Neural cell (in vitro differentiated cells): ENCODE measurements around the gene KLK6. TPM values are rescaled to one million over a fixed set of nuclear protein-coding genes. Genes with fewer than 3 reads are reported as not detected.
"Not testable (repeated sequence)": the region's sequence is repeated elsewhere in the genome, so short reads cannot be mapped to it uniquely, and the experiment has no call there.

Source experiments
- H2AFZ ChIP-seq: fragments of 200-600, 300-800 bp; sonication (generic), shearing (Covaris generic); 2 replicates; pipeline ENCODE4 v1.6.0; 2014; ENCODE audit warnings: low read depth, mild to moderate bottlenecking, antibody characterized with exemption, low read length, moderate library complexity
- H3F3A ChIP-seq: fragments of 200-600 bp; shearing (Covaris generic); 2 replicates; pipeline ENCODE4 v1.6.1; 2016; ENCODE audit warnings: mild to moderate bottlenecking, moderate library complexity, mixed read lengths, antibody characterized with exemption, low read length; ENCODE audit not compliant: insufficient read depth, poor library complexity, severe bottlenecking
- H3K27ac ChIP-seq: fragments of 200-600, 300-800 bp; sonication (generic), shearing (Covaris generic); 2 replicates; pipeline ENCODE4 v1.5.1; 2014; ENCODE audit warnings: mild to moderate bottlenecking, low read length, moderate library complexity
- H3K27me3 ChIP-seq: fragments of 300-800, 200-600 bp; sonication (generic), shearing (Covaris generic); 2 replicates; pipeline ENCODE4 v1.6.0; 2014; ENCODE audit warnings: mild to moderate bottlenecking, low read depth, low read length, moderate library complexity; ENCODE audit not compliant: insufficient read depth
- H3K36me3 ChIP-seq: fragments of 300-800, 200-600 bp; sonication (generic), shearing (Covaris generic); 2 replicates; pipeline ENCODE4 v1.5.1; 2014; ENCODE audit warnings: mild to moderate bottlenecking, antibody characterized with exemption, low read length, moderate library complexity; ENCODE audit not compliant: insufficient read depth
- H3K4me2 ChIP-seq: fragments of 300-800, 200-600 bp; sonication (generic), shearing (Covaris generic); 2 replicates; pipeline ENCODE4 v1.6.0; 2014; ENCODE audit warnings: mild to moderate bottlenecking, low read length
- H3K4me3 ChIP-seq: fragments of 300-800, 200-600 bp; sonication (generic), shearing (Covaris generic); 2 replicates; pipeline ENCODE4 v1.5.1; 2014; ENCODE audit warnings: mild to moderate bottlenecking, low read length, moderate library complexity
- H3K79me2 ChIP-seq: fragments of 200-600 bp; shearing (Covaris generic); replicated peaks from 2 replicates; pipeline ENCODE4 v1.6.0; 2014; ENCODE audit warnings: mild to moderate bottlenecking, low read length, moderate library complexity; ENCODE audit not compliant: insufficient read depth
- H3K9ac ChIP-seq: fragments of 300-800, 200-600 bp; sonication (generic), shearing (Covaris generic); 2 replicates; pipeline ENCODE4 v1.6.1; 2016; ENCODE audit warnings: mild to moderate bottlenecking, low read length, mixed read lengths
- H3K9me2 ChIP-seq: fragments of 200-600 bp; shearing (Covaris generic); 2 replicates; pipeline ENCODE4 v1.6.1; 2016; ENCODE audit warnings: mild to moderate bottlenecking, low read length, mixed read lengths; ENCODE audit not compliant: insufficient read depth
- H3K9me3 ChIP-seq: fragments of 200-600, 300-800 bp; sonication (generic), shearing (Covaris generic); 2 replicates; pipeline ENCODE4 v1.6.1; 2016; ENCODE audit warnings: mild to moderate bottlenecking, mixed run types, low read length, moderate library complexity, mixed read lengths
- H4K20me1 ChIP-seq: fragments of 200-600 bp; shearing (Covaris generic); 2 replicates; pipeline ENCODE4 v1.6.1; 2016; ENCODE audit warnings: mild to moderate bottlenecking, mixed run types; ENCODE audit not compliant: insufficient read depth
- CTCF ChIP-seq: fragments of 450-650 bp; IDR thresholded peaks from 2 replicates; pipeline ENCODE4 v1.5.1; 2014; ENCODE audit warnings: antibody characterized with exemption, mild to moderate bottlenecking, moderate library complexity; ENCODE audit not compliant: poor library complexity, severe bottlenecking
- EP300 ChIP-seq: fragments of 450-650 bp; conservative IDR thresholded peaks from 2 replicates; pipeline ENCODE4 v1.6.1; 2014; ENCODE audit warnings: antibody characterized with exemption, mild to moderate bottlenecking, moderate library complexity; ENCODE audit not compliant: poor library complexity, severe bottlenecking
- EZH2 ChIP-seq: fragments of 200-600, 300-800 bp; shearing (Covaris generic), sonication (generic); IDR thresholded peaks from 2 replicates; pipeline ENCODE4 v1.6.1; 2014; ENCODE audit warnings: antibody characterized with exemption, low read length, borderline replicate concordance, mild to moderate bottlenecking; ENCODE audit not compliant: insufficient read depth, poor library complexity, severe bottlenecking
- MXI1 ChIP-seq: fragments of 450-650 bp; conservative IDR thresholded peaks from 2 replicates; pipeline ENCODE4 v1.6.1; 2014; ENCODE audit warnings: antibody characterized with exemption, mild to moderate bottlenecking; ENCODE audit not compliant: poor library complexity, severe bottlenecking
- POLR2AphosphoS5 ChIP-seq: IDR thresholded peaks from 2 replicates; pipeline ENCODE4 v1.6.1; 2012
- RAD21 ChIP-seq: fragments of 450-650 bp; conservative IDR thresholded peaks from 2 replicates; pipeline ENCODE4 v1.6.1; 2014; ENCODE audit warnings: antibody characterized with exemption, mild to moderate bottlenecking, moderate library complexity
- SMC3 ChIP-seq: fragments of 450-650 bp; conservative IDR thresholded peaks from 2 replicates; pipeline ENCODE4 v1.6.1; 2014; ENCODE audit warnings: antibody characterized with exemption, mild to moderate bottlenecking, moderate library complexity; ENCODE audit not compliant: poor library complexity
- TAF1 ChIP-seq: IDR thresholded peaks from 2 replicates; pipeline ENCODE4 v1.6.1; 2012; ENCODE audit warnings: low read depth
- polyA plus RNA-seq: library from polyadenylated mRNA; depleted of rRNA; stranded (reverse); fragments of >200 nt; gene quantifications from 2 replicates; pipeline ENCODE4 v1.2.3, GENCODE V29; 2014
- TF ChIP-seq, protein P1 (sequence below): IDR thresholded peaks from 2 replicates; pipeline ENCODE4 v1.6.1; 2012; ENCODE audit warnings: borderline replicate concordance

Gene KLK6
- polyA plus RNA-seq, 1 donor from 2014 or later: not detected

DNA sequence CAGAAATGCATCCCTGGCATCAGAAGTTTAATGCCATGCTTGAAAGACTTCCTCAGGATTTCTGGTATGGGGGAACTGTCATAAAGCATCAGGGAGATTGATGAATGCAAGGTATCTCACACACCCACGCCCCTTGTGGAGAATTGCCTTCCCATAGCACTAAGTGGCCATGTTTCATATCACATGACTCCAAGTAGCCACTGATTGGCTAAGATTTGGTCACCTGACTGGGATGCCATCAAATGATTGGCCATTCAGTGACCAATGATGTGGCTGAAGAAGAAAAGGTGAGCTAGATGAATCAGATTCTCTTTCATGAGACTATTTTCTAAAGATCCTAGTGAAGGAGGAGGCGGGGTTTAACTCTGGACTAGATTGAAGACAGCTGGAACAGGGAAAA is 24.7 kb upstream of the KLK6 start:
- Histone ChIP-seq H3K79me2 (no peaks in the 10 kb centered on the region), H3K4me2 (no peak overlapping the region), H2AFZ (no peak overlapping the region), H3K9me2 (no peaks in the 10 kb centered on the region), H3K36me3 (no peaks in the 10 kb centered on the region), H4K20me1 (no peaks in the 10 kb centered on the region), H3K27ac (no peak overlapping the region), H3F3A (no peaks in the 10 kb centered on the region), H3K27me3 (no peaks in the 10 kb centered on the region), H3K9me3 (no peaks in the 10 kb centered on the region), H3K4me3 (no peak overlapping the region), H3K9ac (no peak overlapping the region)
- TF ChIP-seq EP300 (no peak), EZH2 (no peak), RAD21 (no peak), POLR2AphosphoS5 (no peak), TAF1 (no peak), SMC3 (no peak), MXI1 (no peak), CTCF (no peak)
- TF ChIP-seq, protein P1, sequence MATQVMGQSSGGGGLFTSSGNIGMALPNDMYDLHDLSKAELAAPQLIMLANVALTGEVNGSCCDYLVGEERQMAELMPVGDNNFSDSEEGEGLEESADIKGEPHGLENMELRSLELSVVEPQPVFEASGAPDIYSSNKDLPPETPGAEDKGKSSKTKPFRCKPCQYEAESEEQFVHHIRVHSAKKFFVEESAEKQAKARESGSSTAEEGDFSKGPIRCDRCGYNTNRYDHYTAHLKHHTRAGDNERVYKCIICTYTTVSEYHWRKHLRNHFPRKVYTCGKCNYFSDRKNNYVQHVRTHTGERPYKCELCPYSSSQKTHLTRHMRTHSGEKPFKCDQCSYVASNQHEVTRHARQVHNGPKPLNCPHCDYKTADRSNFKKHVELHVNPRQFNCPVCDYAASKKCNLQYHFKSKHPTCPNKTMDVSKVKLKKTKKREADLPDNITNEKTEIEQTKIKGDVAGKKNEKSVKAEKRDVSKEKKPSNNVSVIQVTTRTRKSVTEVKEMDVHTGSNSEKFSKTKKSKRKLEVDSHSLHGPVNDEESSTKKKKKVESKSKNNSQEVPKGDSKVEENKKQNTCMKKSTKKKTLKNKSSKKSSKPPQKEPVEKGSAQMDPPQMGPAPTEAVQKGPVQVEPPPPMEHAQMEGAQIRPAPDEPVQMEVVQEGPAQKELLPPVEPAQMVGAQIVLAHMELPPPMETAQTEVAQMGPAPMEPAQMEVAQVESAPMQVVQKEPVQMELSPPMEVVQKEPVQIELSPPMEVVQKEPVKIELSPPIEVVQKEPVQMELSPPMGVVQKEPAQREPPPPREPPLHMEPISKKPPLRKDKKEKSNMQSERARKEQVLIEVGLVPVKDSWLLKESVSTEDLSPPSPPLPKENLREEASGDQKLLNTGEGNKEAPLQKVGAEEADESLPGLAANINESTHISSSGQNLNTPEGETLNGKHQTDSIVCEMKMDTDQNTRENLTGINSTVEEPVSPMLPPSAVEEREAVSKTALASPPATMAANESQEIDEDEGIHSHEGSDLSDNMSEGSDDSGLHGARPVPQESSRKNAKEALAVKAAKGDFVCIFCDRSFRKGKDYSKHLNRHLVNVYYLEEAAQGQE: no peak

- Histone ChIP-seq H3K27me3 (no peaks in the 10 kb centered on the region), H3K9ac (no peak overlapping the region), H3K9me2 (no peaks in the 10 kb centered on the region), H3K4me2 (no peak overlapping the region), H3K4me3 (no peak overlapping the region), H3K79me2 (no peaks in the 10 kb centered on the region), H3K36me3 (no peaks in the 10 kb centered on the region), H3K9me3 (no peaks in the 10 kb centered on the region), H3F3A (no peaks in the 10 kb centered on the region), H4K20me1 (no peaks in the 10 kb centered on the region), H3K27ac (no peak overlapping the region), H2AFZ (no peak overlapping the region)
- no peak for TF ChIP-seq RAD21
- no peak for TF ChIP-seq TAF1
- TF ChIP-seq, protein P1: no peak
- TF ChIP-seq EZH2: no peak
- TF ChIP-seq SMC3: no peak
- no peak for TF ChIP-seq EP300
- no peak for TF ChIP-seq CTCF
- no peak for TF ChIP-seq MXI1
- TF ChIP-seq POLR2AphosphoS5: no peak
Observed at GRCh38 chr19:50992666-50993035, 23.3 kb upstream of the KLK6 start.

- H3K9me2 ChIP-seq, H3K4me3 ChIP-seq, H4K20me1 ChIP-seq, H3K36me3 ChIP-seq, H3K27ac ChIP-seq, H3K79me2 ChIP-seq, H2AFZ ChIP-seq, H3K4me2 ChIP-seq, H3F3A ChIP-seq, H3K9me3 ChIP-seq, H3K9ac ChIP-seq, H3K27me3 ChIP-seq: not testable (repeated sequence)
Observed at GRCh38 chr19:50984416-50984815, 15.0 kb upstream of the KLK6 start.
